Measurements from ENCODE around the gene FCRLB.

- TF ChIP-seq ZNF654 (tag by site-specific recombination; IDR thresholded peaks at IDR 0.05; ENCODE audit: low read depth) = no peak
- no peak for TF ChIP-seq TRIM28 (IDR thresholded peaks at IDR 0.05; ENCODE audit: borderline replicate concordance, low read length)
- TF ChIP-seq ZNF223 (tag by site-specific recombination; IDR thresholded peaks at IDR 0.05) = no peak
- TF ChIP-seq ZNF704 (tag by site-specific recombination; IDR thresholded peaks at IDR 0.05) = no peak
- TF ChIP-seq ZNF146 (tag by site-specific recombination; IDR thresholded peaks at IDR 0.05) = no peak
- no peak for TF ChIP-seq IKZF3 (tag by site-specific recombination; IDR thresholded peaks at IDR 0.05)
- 0 out of 2 replicates have a peak, but pooled peaks have one; percentile 11 for TF ChIP-seq PRDM10 (tag by site-specific recombination; IDR thresholded peaks at IDR 0.05)
- TF ChIP-seq ZBTB7A (tag by site-specific recombination; IDR thresholded peaks at IDR 0.05; ENCODE audit: low read depth) = no peak
- no peak for TF ChIP-seq CTCF (tag by site-specific recombination; IDR thresholded peaks at IDR 0.05)
- TF ChIP-seq ZNF174 (tag by site-specific recombination; IDR thresholded peaks at IDR 0.05) = no peak
Observed at GRCh38 chr1:161728376-161729226, 7.3 kb downstream of the FCRLB start.

Measured in HEK293 (cell line).